A549 (cell line): ENCODE data around the gene LOXL3. TPM values are rescaled to one million over a fixed set of nuclear protein-coding genes. Genes with fewer than 3 reads are reported as not detected.
"Not testable (repeated sequence)": the region's sequence is repeated elsewhere in the genome, so short reads cannot be mapped to it uniquely, and the experiment has no call there.

Experiments
- ATAC-seq, 2 experiments: fragments of 200-7000 bp in 1 of 2; fragments of >200 bp in 1 of 2; cut with Nextera tagmentation in 1 of 2; cut with Tn5 transposase in 1 of 2; 3 replicates each; pipeline versions ENCODE4 v1.8.0 to v1.9.1; 2018 to 2020; ENCODE audit warnings: mild to moderate bottlenecking in 1 of 2, moderate library complexity in 1 of 2
- CTCF ChIA-PET: fragments of 300-600 bp; sonication (Branson Sonifier 250); formaldehyde crosslinking; extraction: SDS; loops from one replicate; lab custom pipeline; 2021; ENCODE audit warnings: antibody characterized with exemption, inconsistent platforms; lab: Yijun Ruan, JAX
- POLR2A ChIA-PET: fragments of 350-600 bp; formaldehyde crosslinking; extraction: SDS; loops from one replicate; lab custom pipeline; 2021; ENCODE audit warnings: antibody characterized with exemption, inconsistent platforms; lab: Yijun Ruan, JAX
- DNase-seq, 2 experiments: peaks; one replicate each; pipeline versions ENCODE4 v3.0.0 to v3.0.0-alpha.2; 2011 to 2016; ENCODE audit warnings: low read depth in 1 of 2, low spot score in 1 of 2
- FAIRE-seq: peaks from 2 replicates; lab custom pipeline; 2011; peaks lifted over from hg19 to GRCh38; lab: Jason Lieb, UNC
- H3K27ac ChIP-seq, 2 experiments: fragments of >200 bp; sonication (Bioruptor Twin); formaldehyde crosslinking; 3 replicates each; pipeline ENCODE4 v1.5.1; 2016 to 2017
- H3K4me1 ChIP-seq: fragments of >200 bp; sonication (Bioruptor Twin); formaldehyde crosslinking; 3 replicates; pipeline ENCODE4 v1.6.1; 2016
- H3K4me2 ChIP-seq: fragments of >200 bp; sonication (Bioruptor Twin); formaldehyde crosslinking; 3 replicates; pipeline ENCODE4 v1.6.1; 2016
- H3K4me3 ChIP-seq: fragments of >200 bp; sonication (Bioruptor Twin); formaldehyde crosslinking; 3 replicates; pipeline ENCODE4 v1.5.1; 2016
- H3K9me3 ChIP-seq: fragments of >200 bp; sonication (Bioruptor Twin); formaldehyde crosslinking; 3 replicates; pipeline ENCODE4 v1.6.1; 2016
- CBX8 ChIP-seq: fragments of 200-600 bp; sonication (generic); IDR thresholded peaks from 2 replicates; pipeline ENCODE4 v1.6.1; 2016
- CTCF ChIP-seq: fragments of >200 bp; sonication (Bioruptor Twin); formaldehyde crosslinking; IDR thresholded peaks from 3 replicates; pipeline ENCODE4 v1.5.1; 2016
- GATA3 ChIP-seq: IDR thresholded peaks from 2 replicates; pipeline ENCODE4 v1.6.1; 2012; ENCODE audit warnings: borderline replicate concordance
- HDAC2 ChIP-seq: fragments of 200-600 bp; sonication (generic); IDR thresholded peaks from 2 replicates; pipeline ENCODE4 v1.6.1; 2016
- HES2 ChIP-seq: fragments of >200 bp; sonication (Bioruptor Twin); formaldehyde crosslinking; IDR thresholded peaks from 2 replicates; pipeline ENCODE4 v1.6.1; 2016
- MYC ChIP-seq: IDR thresholded peaks from 2 replicates; pipeline ENCODE4 v1.6.1; 2012; ENCODE audit warnings: mild to moderate bottlenecking, inconsistent platforms, low read length, improper control_type of control experiment, borderline replicate concordance
- RCOR1 ChIP-seq: fragments of 150-350 bp; IDR thresholded peaks from 2 replicates; pipeline ENCODE4 v1.6.1; 2014; ENCODE audit warnings: antibody characterized with exemption, low read length, low read depth
- ZNF302 ChIP-seq: fragments of 250-450 bp; sonication (Bioruptor Pico); IDR thresholded peaks from 2 replicates; pipeline ENCODE4 v1.9.0; 2021; ENCODE audit warnings: inconsistent platforms, mild to moderate bottlenecking, moderate library complexity
- ZSCAN20 ChIP-seq: fragments of 250-450 bp; sonication (Bioruptor Pico); IDR thresholded peaks from 2 replicates; pipeline ENCODE4 v1.8.0; 2022; ENCODE audit warnings: mild to moderate bottlenecking, moderate library complexity
- WGBS: methylation state at CpG from one replicate; pipeline ENCODE4 v1.1.6; 2017; ENCODE audit errors: missing lambda C conversion rate; 5-methylcytosine and 5-hydroxymethylcytosine counted together
- polyA plus RNA-seq, 4 experiments: library from polyadenylated mRNA; depleted of rRNA in 3 of 4; stranded (reverse); fragments of >200 nt; fragmentation: RNase III in 1 of 4; extraction: RNeasy Plus Mini Kit Qiagen cat#74134 plus additional on column Dnase treatment in 1 of 4; gene quantifications; 2 replicates in 3 of 4; 3 replicates in 1 of 4; pipeline ENCODE4 v1.2.3, GENCODE V29; 2011 to 2017

Gene LOXL3
- polyA plus RNA-seq, 2 of the 4 experiments (the other 2 are of a cell fraction): 0.27 to 0.30 TPM

- TF ChIP-seq CTCF (no peak), HDAC2 (no peak)
These were observed 61.8 kb downstream of the LOXL3 start (continued) for GRCh38 chr2:74491648-74492544.

- ChIA-PET POLR2A (interaction anchor here (0.9 to 1.7 kb wide), 3 partner anchors 11 to 40 kb away, joined by 4 to 5 read pairs (median 4); partner anchors contain the start of genes AUP1 and HTRA2), CTCF (interaction anchor here (0.7 to 13.8 kb wide), 7 partner anchors 8 to 157 kb away, joined by 3 to 184 read pairs (median 4); partner anchors contain the start of gene LBX2)
- H3K9me3 ChIP-seq: no peaks in the 10 kb centered on the region
- no peak overlapping the region for H3K27ac ChIP-seq
- no peak overlapping the region for H3K4me2 ChIP-seq
- no peak for DNase-seq
- TF ChIP-seq ZNF302 (CRISPR knock-in tag): no peak
- TF ChIP-seq MYC: no peak
- no peak for TF ChIP-seq ZSCAN20
- WGBS: 96% methylated on average over 9 of the region's 9 CpGs
- H3K4me1 ChIP-seq: no peaks in the 10 kb centered on the region
- H3K4me3 ChIP-seq: no peak overlapping the region
- ATAC-seq: no peak
- FAIRE-seq: no peak
These were observed 63.8 kb downstream of the LOXL3 start for GRCh38 chr2:74489906-74490305.

- no peak overlapping the region for H3K4me2 ChIP-seq
- CTCF ChIA-PET: interaction anchor here (0.6 to 13.8 kb wide), 9 partner anchors 9 to 156 kb away, joined by 3 to 184 read pairs (median 4); partner anchors contain the start of genes INO80B, LBX2 and PCGF1
- peaks cover 4% of the 10 kb centered on the region; the same call in 2 of the 3 replicates for H3K4me1 ChIP-seq
- H3K27ac ChIP-seq: no peak overlapping the region
- no peak for TF ChIP-seq CBX8
- no peak for TF ChIP-seq GATA3
- no peak for TF ChIP-seq HES2
- TF ChIP-seq, all 56 proteins: peak for 0
- ATAC-seq (peak; percentile 56 to 59; a peak in 5 of 6 replicates), DNase-seq (no peak), FAIRE-seq (no peak)
- POLR2A ChIA-PET: interaction anchor here (0.9 to 1.7 kb wide), 3 partner anchors 12 to 41 kb away, joined by 4 to 5 read pairs (median 4); partner anchors contain the start of genes AUP1 and HTRA2
- Histone ChIP-seq H3K4me3 (no peak overlapping the region), H3K9me3 (no peaks in the 10 kb centered on the region)
- WGBS: 93% methylated on average over 9 of the region's 9 CpGs
These were observed 64.9 kb downstream of the LOXL3 start for GRCh38 chr2:74488643-74489481.

- no peak for TF ChIP-seq RCOR1
- TF ChIP-seq CTCF: no peak
- ATAC-seq (no peak), FAIRE-seq (no peak), DNase-seq (no peak)
- H3K4me1 ChIP-seq: peaks cover 15% of the 10 kb centered on the region
- CTCF ChIA-PET: interaction anchor here (8.2 to 13.8 kb wide), 2 partner anchors 12 to 101 kb away, joined by 152 to 184 read pairs; partner anchors contain the start of gene LBX2
- H3K4me2 ChIP-seq: no peak overlapping the region
- no peak overlapping the region for H3K27ac ChIP-seq
- WGBS: 91% methylated on average over 2 of the region's 2 CpGs
- POLR2A ChIA-PET: no interaction called here
- H3K4me3 ChIP-seq: no peak overlapping the region
- no peaks in the 10 kb centered on the region for H3K9me3 ChIP-seq
These were observed 67.6 kb downstream of the LOXL3 start for GRCh38 chr2:74486141-74486540.

GRCh38 chr2:74483675-74484164 is 70.0 kb downstream of the LOXL3 start:
- not testable (repeated sequence) for ATAC-seq, DNase-seq, FAIRE-seq, H3K9me3 ChIP-seq
- H3K27ac ChIP-seq: peak overlapping the region; percentile 85 to 97
- H3K4me1 ChIP-seq: peaks cover 20% of the 10 kb centered on the region
- WGBS: 70% methylated on average over 19 of the region's 19 CpGs
- POLR2A ChIA-PET: interaction anchor here (0.8 to 3.1 kb wide), 10 partner anchors 11 to 107 kb away, joined by 3 to 28 read pairs (median 8); partner anchors contain the start of genes INO80B, MRPL53, PCGF1 and WBP1
- CTCF ChIA-PET: interaction anchor here (0.6 to 13.8 kb wide), 24 partner anchors 10 to 126 kb away, joined by 3 to 184 read pairs (median 8); partner anchors contain the start of genes AUP1, DQX1, HTRA2 and INO80B
- H3K4me2 ChIP-seq: peak overlapping the region; percentile 83
- H3K4me3 ChIP-seq: peak overlapping the region; percentile 70
